ENCODE results near the gene ROR1.

DNA sequence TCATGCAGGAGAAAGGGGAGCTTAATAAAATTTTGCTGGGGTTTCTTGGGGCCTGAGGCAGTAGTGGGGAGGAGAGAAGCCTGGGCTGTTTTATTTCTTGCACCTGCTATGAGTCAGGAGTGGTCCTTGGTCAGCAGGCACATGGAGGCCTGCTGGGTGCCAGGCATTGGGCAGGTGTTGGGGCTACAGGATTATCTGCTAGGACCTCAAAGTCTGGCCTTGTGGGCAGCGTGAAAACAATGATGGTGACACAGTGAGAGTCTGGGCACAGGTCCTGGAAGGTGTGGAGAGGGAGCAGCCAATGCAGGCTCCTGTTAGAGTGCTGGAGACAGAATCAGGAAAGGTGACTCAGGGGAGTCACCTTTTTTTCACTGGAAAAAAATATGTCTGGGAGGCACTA lies 17.2 kb downstream of the ROR1 start:
- TF ChIP-seq CTCF (IDR thresholded peaks at IDR 0.05) (no peak), POLR2A (IDR thresholded peaks at IDR 0.05) (no peak)

Measured in uterus (tissue), 2 donors.